Peyer's patch (tissue), 4 donors: ENCODE results near the gene TMEM35B. TPM values are rescaled to one million over a fixed set of nuclear protein-coding genes. Genes with fewer than 3 reads are reported as not detected.
A peak's percentile ranks its signal among the peaks of the same experiment; 100 is the strongest.
"Not testable (repeated sequence)": the region's sequence is repeated elsewhere in the genome, so short reads cannot be mapped to it uniquely, and the experiment has no call there.

Experiments used
- DNase-seq, 3 donors: peaks; one replicate each; pipeline ENCODE4 v3.0.0-alpha.2; 2017 to 2019
- H3K27ac ChIP-seq, 4 donors: fragments of 200-600 bp; sonication (generic); one replicate each; pipeline ENCODE4 v1.5.1; 2016 to 2019
- H3K27me3 ChIP-seq, 2 donors: fragments of 200-600 bp; sonication (generic); one replicate each; pipeline ENCODE4 v1.5.1; 2019
- H3K36me3 ChIP-seq, 3 donors: fragments of 200-600 bp; sonication (generic); one replicate each; pipeline ENCODE4 v1.5.1; 2016 to 2019
- H3K4me1 ChIP-seq, 4 donors: fragments of 200-600 bp; sonication (generic); one replicate each; pipeline ENCODE4 v1.5.1; 2016 to 2019
- H3K4me3 ChIP-seq, 4 donors: fragments of 200-600 bp; sonication (generic); 1 replicate in 3 of 4; 2 replicates in 1 of 4; pipeline ENCODE4 v1.5.1; 2016 to 2019; ENCODE audit warnings: mild to moderate bottlenecking in 1 of 4
- H3K9me3 ChIP-seq, 4 donors: fragments of 200-600 bp; sonication (generic); one replicate each; pipeline ENCODE4 v1.5.1; 2016 to 2019; ENCODE audit warnings: mild to moderate bottlenecking in 1 of 4
- CTCF ChIP-seq, 6 experiments: fragments of 450-650 bp in 4 of 6; fragments of 200-600 bp in 2 of 6; sonication (generic) in 1 of 6; IDR thresholded peaks; one replicate each; pipeline ENCODE4 v1.5.1; 2017 to 2019; ENCODE audit warnings: antibody characterized with exemption in 6 of 6, mild to moderate bottlenecking in 3 of 6, moderate library complexity in 1 of 6
- POLR2A ChIP-seq, 2 donors: fragments of 450-650 bp; IDR thresholded peaks; one replicate each; pipeline ENCODE4 v1.5.1; 2017; ENCODE audit warnings: antibody characterized with exemption in 2 of 2, mild to moderate bottlenecking in 2 of 2, moderate library complexity in 2 of 2
- total RNA-seq, 4 donors: library from RNA; depleted of rRNA; stranded (reverse); fragments of >200 nt; gene quantifications; one replicate each; pipeline ENCODE4 v1.1.0, GENCODE V29; 2016

TMEM35B gene
- total RNA-seq, 4 donors from 2014 or later: 7.4 to 22.8 (median 14.7) TPM

- H3K27ac ChIP-seq: no peak overlapping the region
- no peak overlapping the region for H3K4me3 ChIP-seq
- no peaks in the 10 kb centered on the region for H3K27me3 ChIP-seq
- H3K9me3 ChIP-seq: no peaks in the 10 kb centered on the region
- H3K4me1 ChIP-seq: peaks cover 0 to 18% (median 10%) of the 10 kb centered on the region in 4 donors
- no peak for TF ChIP-seq POLR2A (IDR thresholded peaks at IDR 0.05)
- DNase-seq: no peak
- peaks cover 0 to 15% (median 0%) of the 10 kb centered on the region in 3 donors for H3K36me3 ChIP-seq
Observed at GRCh38 chr1:34988581-34988980, 3.4 kb upstream of the TMEM35B start.

GRCh38 chr1:34988147-34988546, 3.0 kb upstream of the TMEM35B start:
- H3K9me3 ChIP-seq: no peaks in the 10 kb centered on the region
- no peaks in the 10 kb centered on the region for H3K27me3 ChIP-seq
- no peak overlapping the region for H3K27ac ChIP-seq
- DNase-seq: no peak
- TF ChIP-seq CTCF (IDR thresholded peaks at IDR 0.05): no peak
- TF ChIP-seq POLR2A (IDR thresholded peaks at IDR 0.05): no peak
- no peak overlapping the region for H3K4me3 ChIP-seq
- peaks cover 0 to 20% (median 10%) of the 10 kb centered on the region in 4 donors for H3K4me1 ChIP-seq
- H3K36me3 ChIP-seq: peaks cover 0 to 15% (median 0%) of the 10 kb centered on the region in 3 donors

- TF ChIP-seq POLR2A (IDR thresholded peaks at IDR 0.05): no peak
- TF ChIP-seq CTCF (IDR thresholded peaks at IDR 0.05): no peak
Observed at GRCh38 chr1:34987018-34987417, 1.9 kb upstream of the TMEM35B start.

GRCh38 chr1:34985609-34985904, 410 bp upstream of the TMEM35B start:
- Histone ChIP-seq H3K4me3 (peak overlapping the region; percentile 70 to 97 (median 78)), H3K4me1 (peaks cover 0 to 20% (median 10%) of the 10 kb centered on the region in 4 donors), H3K27ac (peak overlapping the region; percentile 85 to 93 (median 86))
- H3K27me3 ChIP-seq, H3K36me3 ChIP-seq, H3K9me3 ChIP-seq, DNase-seq: not testable (repeated sequence)

More at GRCh38 chr1:34987018-34987417, 1.9 kb upstream of the TMEM35B start:
- Histone ChIP-seq H3K4me3 (no peak overlapping the region), H3K36me3 (peaks cover 0 to 12% (median 0%) of the 10 kb centered on the region in 3 donors), H3K27me3 (no peaks in the 10 kb centered on the region), H3K4me1 (peaks cover 0 to 20% (median 10%) of the 10 kb centered on the region in 4 donors), H3K27ac (no peak overlapping the region), H3K9me3 (no peaks in the 10 kb centered on the region)
- no peak for DNase-seq

GRCh38 chr1:34984435-34984792, 733 bp downstream of the TMEM35B start:
- Histone ChIP-seq H3K27me3 (no peaks in the 10 kb centered on the region), H3K9me3 (no peaks in the 10 kb centered on the region), H3K36me3 (no peaks in the 10 kb centered on the region), H3K4me1 (peaks cover 0 to 20% (median 10%) of the 10 kb centered on the region in 4 donors), H3K4me3 (peak overlapping the region; percentile 70 to 97 (median 78)), H3K27ac (peak overlapping the region; percentile 85 to 93 (median 86))
- TF ChIP-seq CTCF (IDR thresholded peaks at IDR 0.05) (no peak), POLR2A (IDR thresholded peaks at IDR 0.05) (no peak)
- DNase-seq: no peak

- Histone ChIP-seq H3K4me3 (peak overlapping the region in 3 of 4 donors; percentile 70 to 80 (median 77)), H3K9me3 (no peaks in the 10 kb centered on the region), H3K36me3 (no peaks in the 10 kb centered on the region), H3K27ac (peak overlapping the region in 3 of 4 donors; percentile 85 to 93 (median 87)), H3K4me1 (peaks cover 0 to 20% (median 10%) of the 10 kb centered on the region in 4 donors), H3K27me3 (no peaks in the 10 kb centered on the region)
- no peak for DNase-seq
- TF ChIP-seq POLR2A (IDR thresholded peaks at IDR 0.05): no peak
- no peak for TF ChIP-seq CTCF (IDR thresholded peaks at IDR 0.05)
Observed at GRCh38 chr1:34983700-34984355, 1.3 kb downstream of the TMEM35B start.
